Stimulated activated CD4-positive, alpha-beta T cell treated with anti-CD3 and anti-CD28 coated beads, Interleukin-4, amount 100 ng/mL, for 48 hours (primary cell): ENCODE data around the gene HMCN1.

ENCODE experiments used
- DNase-seq, 2 donors: peaks; one replicate each; pipeline ENCODE4 v3.0.0-alpha.2; 2020; ENCODE audit warnings: low read depth in 2 of 2

Gene HMCN1

DNA sequence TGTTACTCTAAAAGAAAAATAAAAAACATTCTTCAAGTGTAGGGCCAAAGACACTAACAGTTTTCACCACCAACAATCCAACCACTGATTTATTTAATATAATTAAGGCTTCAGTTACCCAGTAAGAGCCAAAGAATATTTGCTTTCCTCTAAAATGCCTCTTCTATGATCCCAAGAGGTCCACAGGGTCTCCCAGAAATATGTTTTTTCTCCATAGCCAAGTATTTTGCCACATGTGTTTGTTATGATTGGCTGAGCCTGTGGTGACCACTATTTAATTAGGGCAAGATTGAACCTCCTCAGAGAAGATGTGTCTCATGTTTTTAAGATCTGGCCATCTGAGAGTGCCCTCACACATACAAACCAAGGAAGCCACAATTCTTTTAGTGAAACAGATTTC, 505.0 kb downstream of the HMCN1 start:
- no peak for DNase-seq

DNA sequence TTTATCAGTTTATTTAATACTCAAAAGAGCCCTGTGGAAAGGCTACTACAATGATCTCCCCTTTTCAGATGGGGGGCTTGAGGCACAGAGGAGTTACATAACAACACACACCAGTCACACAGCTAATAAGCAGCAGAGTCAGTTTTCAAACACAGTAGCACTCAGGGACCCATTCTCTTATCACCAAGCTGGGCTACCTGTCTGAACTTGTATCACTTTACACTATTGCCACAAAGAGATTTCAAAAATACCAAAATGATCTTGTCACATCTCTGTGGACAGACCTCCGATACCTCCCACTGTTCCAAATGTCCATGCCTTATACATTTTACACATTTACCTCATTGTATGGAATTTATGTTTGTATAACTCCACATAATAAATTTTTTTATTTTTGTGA, 506.2 kb downstream of the HMCN1 start:
- no peak for DNase-seq
